HAP-1 (cell line): ENCODE measurements around the gene STK11.
A peak's percentile ranks its signal among the peaks of the same experiment; 100 is the strongest.
"Not testable (repeated sequence)": the region's sequence is repeated elsewhere in the genome, so short reads cannot be mapped to it uniquely, and the experiment has no call there.

Experiments used
- DNase-seq, 2 experiments: peaks; one replicate each; pipeline ENCODE4 v3.0.0-alpha.2; 2016 to 2020; ENCODE audit warnings: low spot score in 2 of 2
- H3K27me3 ChIP-seq: fragments of 250-450 bp; sonication (Bioruptor Pico); 2 replicates; pipeline ENCODE4 v1.5.1; 2020; ENCODE audit warnings: low read depth, mild to moderate bottlenecking, moderate library complexity
- H3K36me3 ChIP-seq: fragments of 250-450 bp; sonication (Bioruptor Pico); replicated peaks from 2 replicates; pipeline ENCODE4 v1.5.1; 2020; ENCODE audit warnings: mild to moderate bottlenecking
- H3K4me1 ChIP-seq: fragments of 250-450 bp; sonication (Bioruptor Pico); 2 replicates; pipeline ENCODE4 v1.5.1; 2020; ENCODE audit warnings: mild to moderate bottlenecking
- H3K4me3 ChIP-seq: fragments of 250-450 bp; sonication (Bioruptor Pico); 2 replicates; pipeline ENCODE4 v1.5.1; 2020; ENCODE audit warnings: mild to moderate bottlenecking, moderate library complexity
- H3K9me3 ChIP-seq: fragments of 250-450 bp; sonication (Bioruptor Pico); 2 replicates; pipeline ENCODE4 v1.5.1; 2020; ENCODE audit warnings: mild to moderate bottlenecking, moderate library complexity
- in situ Hi-C: fragments of 300-500 bp; cut with MboI; formaldehyde crosslinking; loops from 3 replicates; pipeline ENCODE4 v1.14.3; 2020; ENCODE audit warnings: low sequenced_read_pairs, inconsistent platforms, mixed read lengths

STK11 gene

DNA sequence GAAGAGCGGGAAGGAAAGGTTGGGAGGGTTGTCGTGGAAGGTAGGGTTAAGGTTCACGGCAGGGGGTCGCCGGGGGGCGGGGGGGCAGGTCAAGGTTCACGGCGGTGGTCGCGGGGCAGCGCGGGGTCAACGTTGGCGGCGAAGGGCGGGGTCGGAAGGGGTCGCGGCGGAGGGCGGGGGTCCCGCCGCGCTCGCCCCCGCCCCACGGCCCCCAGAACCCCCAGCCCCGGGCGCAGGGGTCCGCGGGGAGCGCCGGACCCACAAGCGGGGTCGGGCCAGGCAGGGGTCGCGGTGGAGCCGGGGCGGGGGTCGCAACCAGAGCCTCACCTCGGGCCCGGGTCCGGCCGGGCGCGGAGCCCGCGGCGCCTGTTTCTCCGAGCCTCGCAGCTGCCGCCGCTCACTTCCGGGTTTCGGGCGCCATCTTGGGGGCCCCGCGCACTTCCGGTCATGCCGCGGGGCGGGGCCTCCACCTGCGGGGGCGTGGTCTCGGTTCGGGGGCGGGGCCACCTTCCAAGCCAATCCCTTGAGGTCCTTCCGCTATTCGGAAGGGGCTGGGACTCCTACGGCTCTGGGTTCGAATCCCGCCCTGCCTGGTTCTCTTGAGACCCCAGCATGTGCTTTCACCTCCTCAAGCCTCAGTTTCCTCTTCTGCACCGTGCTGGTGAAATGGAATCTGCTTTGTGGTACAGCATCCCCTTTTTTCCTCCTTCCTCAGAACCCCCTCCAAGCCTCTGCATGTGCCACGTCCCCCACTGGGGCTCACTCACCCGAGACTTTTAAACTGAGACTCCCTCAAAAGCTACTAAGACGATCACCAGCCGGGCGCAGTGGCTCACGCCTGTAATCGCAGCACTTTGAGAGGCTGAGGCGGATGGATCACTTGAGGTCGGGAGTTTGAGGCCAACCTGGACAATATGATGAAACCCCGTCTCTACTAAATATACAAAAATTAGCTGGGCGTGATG is 31.5 kb upstream of the STK11 start, which contains the start of gene SBNO2:
Gene SBNO2, minus strand, starts transcription at position 424 of the 965 bp plus-strand sequence. CDS start 19,992 bp downstream, outside the sequence.
- peaks cover 5% of the 10 kb centered on the region for H3K4me1 ChIP-seq
- peak within 1 kb of the TSS; percentile 72 for H3K4me3 ChIP-seq
- in situ Hi-C loops: no loop called here
- H3K9me3 ChIP-seq: no peaks in the 10 kb centered on the region
- no peaks in the 10 kb centered on the region; the same call in 1 of the 2 replicates for H3K36me3 ChIP-seq
- DNase-seq: peak; percentile 78 to 95
- no peaks in the 10 kb centered on the region for H3K27me3 ChIP-seq

DNA sequence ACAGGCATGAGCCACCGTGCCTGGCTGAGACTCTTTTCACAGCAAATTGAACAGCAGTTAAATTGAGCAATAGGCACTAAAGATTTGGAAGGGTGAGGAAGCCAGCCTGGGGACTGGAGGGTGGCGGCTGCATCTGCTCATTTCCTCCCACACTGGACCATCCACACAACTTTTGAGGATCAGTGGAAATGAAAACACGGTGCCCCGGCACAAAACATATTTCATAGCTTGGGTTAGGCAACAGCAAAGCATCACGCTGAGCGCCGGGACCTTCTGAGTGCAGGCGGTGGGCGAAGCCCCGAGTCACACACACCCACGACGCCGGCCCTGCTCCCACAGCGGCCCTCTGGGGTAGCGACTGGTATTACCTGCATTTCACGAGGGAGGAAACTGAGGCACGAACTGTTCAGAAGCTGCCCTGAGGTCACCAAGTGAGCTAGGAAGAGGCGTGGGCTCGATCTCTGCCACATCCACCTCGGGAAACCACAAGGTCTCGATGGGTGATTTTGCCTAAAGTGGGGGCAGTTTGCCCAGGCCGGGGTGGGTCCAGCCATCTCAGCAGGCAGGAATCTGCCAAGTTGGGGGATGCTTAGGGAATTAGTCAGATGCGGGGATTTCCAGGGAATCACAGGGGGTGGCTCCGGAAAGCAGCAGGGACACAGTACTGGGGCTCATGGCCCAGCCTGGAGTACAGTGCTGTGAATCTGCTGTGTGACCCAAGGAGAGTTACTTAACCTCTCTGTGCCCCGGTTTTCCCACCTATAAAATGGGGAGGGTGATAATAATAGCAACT is 28.1 kb upstream of the STK11 start:
- no peaks in the 10 kb centered on the region for H3K27me3 ChIP-seq
- no peaks in the 10 kb centered on the region for H3K9me3 ChIP-seq
- H3K4me3 ChIP-seq: no peak overlapping the region
- in situ Hi-C loops: no loop called here
- H3K4me1 ChIP-seq: no peaks in the 10 kb centered on the region
- DNase-seq: no peak
- H3K36me3 ChIP-seq: no peaks in the 10 kb centered on the region

DNA sequence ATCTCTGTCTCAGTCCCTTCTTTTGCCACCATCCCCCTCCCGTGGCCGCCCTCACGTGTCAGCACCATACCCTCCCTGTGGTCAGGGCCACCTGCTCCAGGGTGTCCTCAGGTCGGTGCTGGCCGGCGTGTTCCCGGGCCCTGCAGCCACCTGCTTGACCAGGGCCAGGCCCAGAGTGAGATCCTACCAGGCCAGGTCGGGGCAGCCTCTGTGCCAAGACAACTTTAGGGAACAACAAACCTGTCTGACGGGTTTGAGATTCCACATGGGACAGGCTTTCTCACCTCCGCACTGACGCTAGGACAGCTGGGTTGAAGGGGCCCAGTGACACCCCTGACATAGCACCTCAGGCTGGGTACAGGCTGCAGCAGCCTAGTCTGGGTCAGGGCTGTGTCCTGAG is 24.0 kb upstream of the STK11 start:
- no peaks in the 10 kb centered on the region for H3K36me3 ChIP-seq
- no peaks in the 10 kb centered on the region for H3K4me1 ChIP-seq
- no peaks in the 10 kb centered on the region for H3K9me3 ChIP-seq
- H3K27me3 ChIP-seq: no peaks in the 10 kb centered on the region
- no peak for DNase-seq
- in situ Hi-C loops: no loop called here
- no peak overlapping the region for H3K4me3 ChIP-seq

DNA sequence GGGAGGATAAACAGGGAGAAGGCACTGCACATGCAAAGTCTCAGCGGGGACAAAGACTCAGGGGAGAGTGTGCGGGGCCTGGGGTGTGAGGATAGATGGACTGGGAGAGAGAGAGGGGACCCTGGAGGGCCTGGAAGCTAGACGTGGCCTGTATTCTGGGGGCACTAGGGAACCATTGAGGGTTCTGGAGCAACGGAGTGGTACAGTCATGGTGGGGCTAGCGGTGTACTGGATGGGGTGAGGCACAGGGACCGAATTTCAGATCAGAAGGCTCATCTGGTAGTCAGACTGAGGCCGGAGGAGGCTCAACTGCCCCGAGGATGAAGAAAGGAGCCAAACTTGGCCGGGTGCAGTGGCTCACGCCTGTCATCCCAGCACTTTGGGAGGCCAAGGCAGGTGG is 23.5 kb upstream of the STK11 start:
- in situ Hi-C loops: no loop called here

DNA sequence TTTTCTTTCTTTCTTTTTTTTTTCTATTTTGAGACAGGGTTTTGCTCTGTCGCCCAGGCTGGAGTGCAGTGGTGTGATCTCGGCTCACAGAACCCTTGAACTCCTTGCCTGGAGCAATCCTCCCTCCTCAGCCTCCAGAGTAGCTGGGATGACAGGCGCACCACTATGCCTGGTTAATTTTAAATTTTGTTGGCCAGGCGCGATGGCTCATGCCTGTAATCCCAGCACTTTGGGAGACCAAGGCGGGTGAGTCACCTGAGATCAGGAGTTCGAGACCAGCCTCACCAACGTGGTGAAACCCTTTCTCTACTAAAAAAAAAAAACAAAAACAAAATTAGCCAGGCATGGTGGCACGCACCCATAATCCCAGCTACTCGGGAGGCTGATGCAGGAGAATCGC is 22.9 kb upstream of the STK11 start:
- Histone ChIP-seq H3K9me3 (no peaks in the 10 kb centered on the region), H3K27me3 (no peaks in the 10 kb centered on the region), H3K4me1 (no peaks in the 10 kb centered on the region), H3K4me3 (no peak overlapping the region), H3K36me3 (no peaks in the 10 kb centered on the region)
- in situ Hi-C loops: no loop called here
- DNase-seq: no peak

More for the DNA sequence above, 23.5 kb upstream of the STK11 start:
- Histone ChIP-seq H3K27me3 (no peaks in the 10 kb centered on the region), H3K4me1 (no peaks in the 10 kb centered on the region), H3K9me3 (no peaks in the 10 kb centered on the region), H3K4me3 (no peak overlapping the region), H3K36me3 (no peaks in the 10 kb centered on the region)
- DNase-seq: no peak

DNA sequence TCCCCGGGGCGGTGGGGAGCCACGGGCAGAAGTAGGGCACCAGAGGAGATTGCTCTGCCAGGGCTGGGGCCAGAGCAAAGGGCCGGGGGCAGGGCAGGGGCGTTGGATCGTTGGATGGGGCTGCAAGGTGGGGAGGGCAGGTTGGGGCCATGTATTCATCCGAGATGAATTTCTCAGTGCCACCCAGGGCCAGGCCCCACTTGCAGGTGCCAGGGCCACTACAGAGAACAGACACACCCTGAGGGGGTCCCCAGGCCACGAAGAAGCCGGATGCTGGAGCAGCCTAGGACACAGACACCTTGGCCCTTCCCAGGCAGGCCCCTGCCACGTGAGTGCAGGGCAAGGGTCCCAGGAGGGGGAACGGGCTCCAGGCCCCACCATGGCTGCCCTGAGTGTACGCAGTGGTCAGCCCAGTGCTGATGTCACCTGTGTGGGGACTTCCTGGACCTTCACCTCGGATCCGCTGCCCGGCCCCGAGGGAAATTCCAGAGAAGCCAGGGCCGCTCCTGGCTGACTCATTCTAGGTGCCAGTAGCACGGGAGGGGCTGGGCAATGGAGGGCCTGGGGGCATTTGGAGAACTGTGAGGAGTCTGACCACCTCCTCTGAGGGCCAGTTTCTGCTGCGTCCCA is 21.9 kb upstream of the STK11 start:
- in situ Hi-C loops: no loop called here
- Histone ChIP-seq H3K4me1 (no peaks in the 10 kb centered on the region), H3K27me3 (no peaks in the 10 kb centered on the region), H3K36me3 (no peaks in the 10 kb centered on the region), H3K9me3 (no peaks in the 10 kb centered on the region), H3K4me3 (no peak overlapping the region)
- no peak for DNase-seq

DNA sequence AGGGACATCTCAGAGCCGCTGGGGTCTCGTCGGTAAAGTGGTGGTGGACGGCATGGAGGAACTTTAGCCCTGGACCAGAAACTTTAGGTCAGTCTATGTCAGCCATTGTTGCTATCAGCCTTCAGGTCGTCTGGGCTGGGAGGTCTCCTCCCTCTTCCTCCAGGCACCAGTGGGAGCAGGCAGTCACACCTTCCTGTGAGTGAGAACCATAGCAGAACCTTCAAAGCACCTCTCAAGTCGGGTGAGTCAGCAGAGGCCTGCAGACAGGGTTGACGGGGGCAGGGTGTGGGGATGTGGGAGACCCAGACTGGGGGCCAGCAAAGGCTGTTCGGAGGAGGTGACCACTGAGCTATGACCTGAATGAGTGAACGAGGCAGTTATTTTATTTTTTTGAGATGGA is 16.2 kb upstream of the STK11 start:
- in situ Hi-C loops: no loop called here
- Histone ChIP-seq H3K9me3 (no peaks in the 10 kb centered on the region), H3K4me1 (no peaks in the 10 kb centered on the region)

DNA sequence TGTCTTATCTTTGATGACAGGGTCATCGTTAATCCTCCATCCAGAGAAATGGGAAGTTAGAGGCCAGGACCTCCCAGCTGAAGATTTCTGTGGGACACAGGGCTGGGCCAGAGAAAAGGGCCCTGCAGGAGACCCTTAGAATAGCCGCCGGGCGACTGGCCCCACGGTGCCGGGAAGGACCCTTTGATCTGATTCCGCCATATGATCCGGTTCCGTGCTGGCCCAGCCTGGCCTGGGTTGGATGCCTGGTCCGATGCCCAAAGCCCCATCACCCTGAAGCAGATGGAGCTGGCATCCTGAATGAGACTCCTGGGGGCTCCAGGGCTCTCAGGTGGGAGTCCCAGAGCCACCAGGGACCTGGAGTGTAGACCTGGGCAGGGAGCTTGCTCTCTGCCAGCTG is 6.0 kb upstream of the STK11 start:
- H3K36me3 ChIP-seq: no peaks in the 10 kb centered on the region
- in situ Hi-C loops: no loop called here
- no peaks in the 10 kb centered on the region for H3K9me3 ChIP-seq
- no peaks in the 10 kb centered on the region for H3K4me1 ChIP-seq
- no peak overlapping the region for H3K4me3 ChIP-seq
- no peaks in the 10 kb centered on the region for H3K27me3 ChIP-seq
- DNase-seq: no peak

More for the DNA sequence above, 16.2 kb upstream of the STK11 start:
- Histone ChIP-seq H3K4me3 (no peak overlapping the region), H3K36me3 (no peaks in the 10 kb centered on the region), H3K27me3 (no peaks in the 10 kb centered on the region)
- no peak for DNase-seq

DNA sequence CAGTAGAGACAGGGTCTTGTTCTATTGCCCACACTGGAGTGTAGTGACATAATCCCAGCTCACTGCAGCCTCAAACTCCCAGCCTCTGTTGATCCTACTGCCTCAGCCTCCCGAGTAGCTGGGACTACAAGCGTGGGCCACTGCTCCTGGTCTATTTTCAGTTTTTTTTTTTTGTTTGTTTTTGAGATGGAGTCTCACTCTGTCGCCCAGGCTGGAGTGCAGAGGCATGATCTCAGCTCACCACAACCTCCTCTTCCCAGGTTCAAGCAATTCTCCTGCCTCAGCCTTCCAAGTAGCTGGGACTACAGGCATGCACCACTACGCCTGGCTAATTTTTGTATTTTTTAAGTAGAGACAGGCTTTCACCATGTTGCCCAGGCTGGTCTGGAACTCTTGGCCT is 5.0 kb upstream of the STK11 start:
- in situ Hi-C loops: loop anchor here (5.0 kb wide), 1 partner anchor 93 kb away; no protein-coding TSS in a partner anchor

DNA sequence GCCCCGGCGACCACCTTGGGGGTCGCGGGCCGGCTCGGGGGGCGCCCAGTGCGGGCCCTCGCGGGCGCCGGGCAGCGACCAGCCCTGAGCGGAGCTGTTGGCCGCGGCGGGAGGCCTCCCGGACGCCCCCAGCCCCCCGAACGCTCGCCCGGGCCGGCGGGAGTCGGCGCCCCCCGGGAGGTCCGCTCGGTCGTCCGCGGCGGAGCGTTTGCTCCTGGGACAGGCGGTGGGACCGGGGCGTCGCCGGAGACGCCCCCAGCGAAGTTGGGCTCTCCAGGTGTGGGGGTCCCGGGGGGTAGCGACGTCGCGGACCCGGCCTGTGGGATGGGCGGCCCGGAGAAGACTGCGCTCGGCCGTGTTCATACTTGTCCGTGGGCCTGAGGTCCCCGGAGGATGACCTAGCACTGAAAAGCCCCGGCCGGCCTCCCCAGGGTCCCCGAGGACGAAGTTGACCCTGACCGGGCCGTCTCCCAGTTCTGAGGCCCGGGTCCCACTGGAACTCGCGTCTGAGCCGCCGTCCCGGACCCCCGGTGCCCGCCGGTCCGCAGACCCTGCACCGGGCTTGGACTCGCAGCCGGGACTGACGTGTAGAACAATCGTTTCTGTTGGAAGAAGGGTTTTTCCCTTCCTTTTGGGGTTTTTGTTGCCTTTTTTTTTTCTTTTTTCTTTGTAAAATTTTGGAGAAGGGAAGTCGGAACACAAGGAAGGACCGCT is 729 bp downstream of the STK11 start:
- Histone ChIP-seq H3K36me3 (peaks cover 30% of the 10 kb centered on the region), H3K27me3 (no peaks in the 10 kb centered on the region), H3K4me3 (peak overlapping the region; percentile 72), H3K9me3 (no peaks in the 10 kb centered on the region), H3K4me1 (peaks cover 3% of the 10 kb centered on the region)
- no peak for DNase-seq
- in situ Hi-C loops: no loop called here

More for the DNA sequence above, 5.0 kb upstream of the STK11 start:
- not testable (repeated sequence) for DNase-seq, H3K36me3 ChIP-seq, H3K9me3 ChIP-seq, H3K4me3 ChIP-seq, H3K4me1 ChIP-seq, H3K27me3 ChIP-seq

DNA sequence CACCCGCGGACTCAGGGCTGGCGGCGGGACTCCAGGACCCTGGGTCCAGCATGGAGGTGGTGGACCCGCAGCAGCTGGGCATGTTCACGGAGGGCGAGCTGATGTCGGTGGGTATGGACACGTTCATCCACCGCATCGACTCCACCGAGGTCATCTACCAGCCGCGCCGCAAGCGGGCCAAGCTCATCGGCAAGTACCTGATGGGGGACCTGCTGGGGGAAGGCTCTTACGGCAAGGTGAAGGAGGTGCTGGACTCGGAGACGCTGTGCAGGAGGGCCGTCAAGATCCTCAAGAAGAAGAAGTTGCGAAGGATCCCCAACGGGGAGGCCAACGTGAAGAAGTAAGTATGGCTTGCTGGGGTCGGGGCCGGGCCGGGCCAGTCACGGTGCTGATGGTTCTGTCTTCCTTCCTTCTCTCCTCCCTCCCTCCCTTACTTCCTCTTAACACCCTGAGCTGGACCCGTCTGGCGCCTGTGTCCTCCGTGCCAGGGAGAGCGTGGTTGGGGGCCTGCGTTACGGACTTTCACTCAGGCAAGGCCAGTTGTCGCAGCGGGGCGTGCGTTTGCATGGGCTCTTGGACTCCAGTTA is 1.4 kb downstream of the STK11 start:
- Histone ChIP-seq H3K27me3 (no peaks in the 10 kb centered on the region), H3K36me3 (peaks cover 30% of the 10 kb centered on the region), H3K4me3 (peak overlapping the region; percentile 72), H3K4me1 (peaks cover 3% of the 10 kb centered on the region), H3K9me3 (no peaks in the 10 kb centered on the region)
- in situ Hi-C loops: no loop called here
- DNase-seq: no peak

DNA sequence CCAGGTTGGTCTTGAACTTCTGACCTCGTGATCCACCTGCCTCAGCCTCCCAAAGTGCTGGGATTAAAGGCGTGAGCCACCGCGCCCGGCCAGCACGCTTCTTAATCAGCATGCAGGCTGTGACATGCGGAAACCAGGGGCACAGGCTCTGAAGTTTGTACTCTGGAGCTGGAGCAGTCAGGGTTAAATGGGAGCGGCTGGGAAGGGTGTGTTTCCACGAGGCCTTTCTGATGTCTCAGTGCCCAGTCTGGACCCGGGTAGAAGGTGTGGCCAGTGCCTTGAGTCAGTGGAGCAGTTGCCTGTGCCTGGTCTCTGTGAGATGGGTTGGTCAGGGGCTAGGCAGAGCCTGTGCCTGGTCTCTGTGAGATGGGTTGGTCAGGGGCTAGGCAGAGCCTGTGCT is 3.3 kb downstream of the STK11 start:
- in situ Hi-C loops, H3K4me3 ChIP-seq, DNase-seq, H3K27me3 ChIP-seq, H3K9me3 ChIP-seq, H3K4me1 ChIP-seq: not testable (repeated sequence)
- peaks cover 38% of the 10 kb centered on the region for H3K36me3 ChIP-seq

DNA sequence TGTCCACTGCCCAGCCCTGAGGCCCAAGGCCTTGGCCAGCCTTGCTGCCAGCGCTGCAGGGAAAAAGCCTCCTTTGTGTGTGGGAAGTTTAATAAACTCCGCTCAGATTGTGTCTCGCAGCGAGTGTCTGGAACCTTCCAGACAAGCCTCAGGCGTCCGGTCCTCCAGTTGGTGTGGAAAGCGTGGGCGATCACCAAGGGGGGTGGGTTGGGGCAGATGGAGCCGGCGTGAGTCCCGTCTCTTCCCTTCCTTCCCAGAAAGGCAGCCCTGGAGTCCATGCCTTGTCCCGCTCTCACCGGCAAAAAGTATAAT is 4.6 kb downstream of the STK11 start:
- H3K9me3 ChIP-seq: no peaks in the 10 kb centered on the region
- no peak overlapping the region for H3K4me3 ChIP-seq
- H3K4me1 ChIP-seq: peaks cover under 1% of the 10 kb centered on the region
- H3K27me3 ChIP-seq: no peaks in the 10 kb centered on the region
- DNase-seq: peak in 1 of 2 experiments; percentile 14
- H3K36me3 ChIP-seq: peaks cover 38% of the 10 kb centered on the region
- in situ Hi-C loops: no loop called here
